Iris pigment epithelial cell (primary cell): Measurements from ENCODE around the gene HS3ST1.
"Not testable (repeated sequence)": the region's sequence is repeated elsewhere in the genome, so short reads cannot be mapped to it uniquely, and the experiment has no call there.

Source experiments
- DNase-seq: peaks from one replicate; pipeline ENCODE4 v3.0.0-alpha.2; 2011; ENCODE audit warnings: low read depth

The HS3ST1 gene

GRCh38 chr4:11399461-11399971, 29.2 kb downstream of the HS3ST1 start:
- DNase-seq: no peak

DNA sequence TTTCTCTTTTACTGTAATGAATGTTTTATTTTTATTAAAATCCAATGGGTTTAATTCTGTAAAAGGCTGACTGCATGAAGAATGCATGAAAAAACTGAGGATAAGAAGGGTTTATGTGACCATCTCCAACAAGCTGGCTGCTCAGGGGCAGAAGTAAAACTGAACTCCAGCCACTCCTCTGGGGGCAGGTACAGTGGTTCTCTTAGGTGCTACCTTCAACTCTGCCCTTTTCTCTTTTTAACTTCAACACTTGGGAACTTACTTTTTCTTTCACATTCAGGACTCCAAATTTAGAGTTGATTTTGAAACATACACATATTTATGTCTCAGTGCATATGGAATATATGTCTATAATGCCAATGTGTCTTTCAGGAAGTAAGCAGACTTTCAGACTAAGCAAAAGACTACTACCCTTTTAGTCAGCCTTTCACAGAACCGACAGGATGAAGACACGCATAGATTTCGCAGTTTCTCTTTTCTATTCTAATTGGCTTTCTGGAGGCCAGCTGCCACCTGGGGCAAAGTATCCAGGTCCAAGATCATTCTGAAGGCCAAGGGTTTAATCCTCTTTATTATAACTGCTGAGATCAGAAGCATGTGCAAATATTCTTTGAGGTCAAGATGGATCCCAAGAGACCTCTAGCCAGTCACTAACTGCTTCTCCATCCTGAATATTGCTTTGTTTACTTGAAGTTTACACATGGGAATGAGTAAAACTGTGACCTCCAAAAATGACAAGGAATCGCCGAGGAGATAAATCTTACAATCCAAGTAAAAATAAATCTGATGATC, 30.7 kb downstream of the HS3ST1 start:
- DNase-seq: no peak

GRCh38 chr4:11397146-11397545, 31.5 kb downstream of the HS3ST1 start:
- no peak for DNase-seq

- DNase-seq: no peak
Measured at GRCh38 chr4:11393551-11393950, 35.1 kb downstream of the HS3ST1 start.

DNA sequence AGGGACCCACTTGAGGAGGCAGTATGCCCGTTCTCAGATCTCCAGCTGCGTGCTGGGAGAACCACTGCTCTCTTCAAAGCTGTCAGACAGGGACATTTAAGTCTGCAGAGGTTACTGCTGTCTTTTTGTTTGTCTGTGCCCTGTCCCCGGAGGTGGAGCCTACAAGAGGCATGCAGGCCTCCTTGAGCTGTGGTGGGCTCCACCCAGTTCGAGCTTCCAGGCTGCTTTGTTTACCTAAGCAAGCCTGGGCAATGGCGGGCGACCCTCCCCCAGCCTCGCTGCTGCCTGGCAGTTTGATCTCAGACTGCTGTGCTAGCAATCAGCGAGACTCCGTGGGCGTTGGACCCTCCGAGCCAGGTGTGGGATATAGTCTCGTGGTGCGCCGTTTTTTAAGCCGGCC, 44.6 kb downstream of the HS3ST1 start:
- DNase-seq: not testable (repeated sequence)

DNA sequence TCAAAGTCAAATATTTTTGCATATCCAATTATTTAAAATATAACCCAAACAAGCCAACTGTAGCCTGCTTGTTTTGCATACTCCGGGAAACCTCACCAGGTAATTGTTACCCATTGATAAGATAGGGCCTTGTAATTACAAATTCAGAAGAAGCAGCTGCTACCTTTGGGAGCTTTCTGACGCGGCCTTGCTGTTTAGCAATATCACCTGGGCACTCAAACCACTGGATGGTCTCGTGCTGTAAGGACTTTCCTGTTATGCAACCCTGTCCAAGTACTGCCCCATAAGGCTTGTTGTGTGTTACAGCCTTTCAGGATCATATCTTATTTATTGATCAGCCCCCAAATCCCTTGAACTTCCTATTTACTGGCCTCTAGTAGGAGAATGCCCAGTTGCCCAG, 52.1 kb downstream of the HS3ST1 start:
- no peak for DNase-seq

- DNase-seq: no peak
Measured at GRCh38 chr4:11376146-11376545, 52.5 kb downstream of the HS3ST1 start.

DNA sequence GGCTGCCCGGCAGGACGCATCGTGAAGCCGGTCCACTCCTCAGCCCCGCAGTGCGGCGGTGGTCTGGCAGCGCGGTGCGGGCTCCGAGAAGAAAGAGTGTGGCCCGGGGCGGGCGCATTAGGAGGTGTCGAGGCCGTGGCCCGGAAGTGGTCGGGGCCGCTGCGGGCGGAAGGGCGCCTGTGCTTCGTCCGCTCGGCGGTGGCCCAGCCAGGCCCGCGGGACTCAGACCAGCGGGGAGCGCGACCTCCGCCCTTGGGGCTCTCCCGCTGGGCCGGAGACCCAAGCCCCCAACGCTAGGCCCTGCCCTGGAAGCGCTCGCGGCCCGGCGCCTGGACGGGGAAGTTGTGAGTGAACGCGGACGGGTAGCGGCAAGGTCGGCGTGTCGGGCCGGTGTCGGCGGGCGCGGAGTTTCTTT, 60.0 kb downstream of the HS3ST1 start:
- no peak for DNase-seq

- DNase-seq: peak; percentile 23
Measured at GRCh38 chr4:11367371-11367770, 61.3 kb downstream of the HS3ST1 start.

- no peak for DNase-seq
Measured at GRCh38 chr4:11366859-11367258, 61.8 kb downstream of the HS3ST1 start.

GRCh38 chr4:11365039-11365438, 63.7 kb downstream of the HS3ST1 start:
- DNase-seq: no peak

- no peak for DNase-seq
Measured at GRCh38 chr4:11359591-11359990, 69.1 kb downstream of the HS3ST1 start.

DNA sequence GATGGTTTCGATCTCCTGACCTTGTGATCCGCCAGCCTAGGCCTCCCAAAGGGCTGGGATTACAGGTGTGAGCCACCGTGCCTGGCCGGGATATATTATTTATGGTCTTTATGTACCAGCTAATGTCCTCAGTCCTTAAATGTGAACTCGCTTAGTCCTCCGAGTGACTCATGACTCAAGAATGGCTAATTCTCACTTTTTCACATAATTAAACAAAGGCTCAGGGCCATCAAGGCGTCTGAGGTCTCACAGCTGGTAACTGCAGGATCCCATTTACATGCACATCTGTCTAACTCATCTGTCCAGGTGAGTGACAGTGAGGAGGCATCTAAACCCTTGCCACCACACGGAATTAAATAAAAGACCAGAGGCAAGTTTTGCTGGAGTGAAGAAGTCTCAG, 73.5 kb downstream of the HS3ST1 start:
- no peak for DNase-seq

- DNase-seq: no peak
Measured at GRCh38 chr4:11354531-11354930, 74.2 kb downstream of the HS3ST1 start.

GRCh38 chr4:11348449-11349088, 80.1 kb downstream of the HS3ST1 start:
- no peak for DNase-seq

GRCh38 chr4:11344916-11345315, 83.8 kb downstream of the HS3ST1 start:
- no peak for DNase-seq

GRCh38 chr4:11343536-11343935, 85.2 kb downstream of the HS3ST1 start:
- DNase-seq: no peak
